Measurements from ENCODE around the gene OPRM1.
"Not testable (repeated sequence)": the region's sequence is repeated elsewhere in the genome, so short reads cannot be mapped to it uniquely, and the experiment has no call there.

OPRM1 gene

DNA sequence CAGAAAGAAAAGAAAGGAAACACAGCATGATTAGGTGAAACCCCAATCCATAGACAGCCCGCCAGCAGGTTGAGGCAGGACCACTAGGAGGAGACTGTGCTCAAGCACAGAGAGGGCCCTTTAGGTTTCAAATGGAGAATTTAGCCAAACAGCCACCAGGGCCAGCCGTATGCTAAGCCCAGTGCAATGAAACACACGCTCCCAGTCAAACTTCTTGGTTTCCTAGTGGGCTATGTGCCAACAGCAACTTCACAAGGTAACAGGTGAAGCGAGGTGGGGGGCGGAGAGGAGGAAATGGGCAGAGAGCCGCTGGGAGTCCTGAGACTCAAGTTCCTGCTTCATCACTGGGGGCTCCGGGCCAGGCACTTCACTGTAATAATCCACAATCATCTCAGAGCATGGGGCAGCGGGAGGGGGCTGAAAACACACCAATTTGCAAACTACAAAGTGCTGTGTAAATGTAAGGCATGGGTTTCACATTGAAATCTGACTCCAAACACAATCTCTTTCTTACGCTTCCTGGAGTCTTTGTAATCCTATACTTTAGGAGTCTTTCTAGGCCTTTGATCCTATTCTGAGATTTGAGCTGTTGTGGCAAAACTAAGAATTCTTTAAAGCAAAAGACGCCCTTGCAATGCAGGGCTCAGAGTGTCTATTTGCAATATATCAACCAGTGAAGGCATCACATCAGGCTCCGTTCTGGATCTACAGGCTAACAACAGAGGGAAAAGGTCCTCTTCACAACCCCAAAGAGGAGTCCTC lies 117.3 kb downstream of the OPRM1 start:
- peak; percentile 52 for DNase-seq

DNA sequence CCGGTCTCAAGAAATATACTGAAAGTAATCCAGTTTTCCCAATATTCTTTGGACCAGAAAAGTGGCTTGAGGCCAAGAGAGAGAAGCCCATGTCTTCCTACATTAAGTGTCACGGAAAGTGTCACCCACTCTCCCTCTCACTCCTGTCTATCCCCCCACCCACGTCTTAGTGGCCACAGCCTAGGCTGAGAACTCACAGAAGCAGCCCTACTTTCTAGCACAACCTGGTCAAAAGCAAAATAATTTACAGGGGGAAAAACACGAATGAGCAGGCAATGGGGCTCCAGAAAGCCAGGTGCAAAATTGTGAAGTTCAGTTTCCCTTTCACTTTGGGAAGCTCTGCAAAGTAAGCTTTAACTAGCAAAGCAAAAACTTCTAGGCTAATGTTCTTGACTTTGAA lies 118.0 kb downstream of the OPRM1 start:
- DNase-seq, result no peak

DNA sequence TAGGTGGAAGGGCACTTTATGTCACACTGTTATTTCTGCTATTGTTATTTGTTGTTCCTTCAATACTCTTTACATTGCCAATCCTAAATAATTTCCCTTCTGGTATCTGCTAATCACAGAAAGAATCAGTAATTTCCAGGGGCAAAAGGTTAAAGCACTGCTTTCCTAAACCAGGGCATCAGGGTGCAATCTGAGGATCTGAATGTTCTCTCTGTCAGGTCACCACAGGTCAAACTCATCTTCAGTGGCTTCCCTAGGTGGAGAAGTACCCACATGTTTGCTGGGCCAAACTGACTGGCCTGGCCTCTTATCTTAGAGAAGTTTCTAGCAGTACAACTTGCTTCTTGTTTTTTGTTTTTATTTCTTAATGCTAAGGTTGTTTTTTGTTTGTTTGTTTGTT lies 118.7 kb downstream of the OPRM1 start:
- DNase-seq, result no peak

DNA sequence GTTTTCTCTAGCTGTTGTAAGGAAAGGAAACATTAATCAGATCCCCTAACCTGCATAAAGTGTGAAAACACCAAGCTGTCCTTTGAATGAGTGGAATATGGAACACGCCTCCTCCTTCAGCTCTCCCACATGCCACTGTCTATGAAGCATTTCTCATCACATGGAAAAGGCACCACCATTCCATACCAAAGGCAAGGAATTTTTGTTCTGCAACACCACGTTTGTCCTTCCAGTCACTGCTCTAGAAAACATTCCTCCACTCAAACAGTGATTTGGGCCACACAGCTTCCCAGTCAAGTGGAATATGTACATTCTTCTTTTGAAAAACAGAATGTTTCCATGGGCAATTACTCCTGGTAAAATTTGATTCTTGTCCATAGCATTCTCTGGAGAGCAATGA lies 120.1 kb downstream of the OPRM1 start:
- no peak for DNase-seq

DNA sequence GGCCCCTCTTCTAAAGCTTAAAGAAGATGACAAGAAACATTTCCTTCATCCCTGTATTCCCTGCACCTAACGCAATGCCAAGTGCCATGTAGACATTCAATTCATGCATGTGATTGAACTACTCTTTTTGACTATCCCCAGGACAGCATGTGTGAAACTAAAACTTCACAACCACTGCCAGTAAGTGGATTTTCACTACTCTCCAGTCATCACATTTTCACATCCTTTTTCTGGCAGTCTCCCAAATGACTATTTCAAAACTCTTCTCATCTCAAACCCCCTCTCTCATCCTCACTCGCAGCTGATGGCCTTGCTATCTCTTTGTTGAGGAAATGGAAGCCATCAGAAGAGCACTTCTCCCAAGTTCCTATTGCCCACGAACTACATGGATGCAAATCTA lies 122.6 kb downstream of the OPRM1 start:
- DNase-seq, result no peak

DNA sequence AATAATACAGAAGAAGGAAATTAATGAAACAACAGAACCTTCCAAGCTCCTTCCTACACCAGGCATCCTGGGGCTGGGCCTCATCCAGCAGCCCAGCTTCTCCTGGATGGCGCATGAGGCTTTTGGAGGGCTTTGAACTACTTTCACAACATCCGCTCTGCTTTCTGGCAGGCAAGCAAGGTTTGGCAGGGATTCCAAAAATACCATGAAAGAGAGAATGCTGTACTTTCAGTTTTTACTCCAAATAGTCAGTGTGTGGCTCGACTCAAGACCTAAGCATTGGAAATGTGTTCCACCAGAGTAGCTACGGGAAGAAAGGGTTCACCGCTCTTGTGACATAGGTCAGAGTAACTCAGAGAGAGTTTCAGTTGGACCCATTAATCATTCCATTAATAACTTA lies 125.4 kb downstream of the OPRM1 start:
- DNase-seq, result no peak

DNA sequence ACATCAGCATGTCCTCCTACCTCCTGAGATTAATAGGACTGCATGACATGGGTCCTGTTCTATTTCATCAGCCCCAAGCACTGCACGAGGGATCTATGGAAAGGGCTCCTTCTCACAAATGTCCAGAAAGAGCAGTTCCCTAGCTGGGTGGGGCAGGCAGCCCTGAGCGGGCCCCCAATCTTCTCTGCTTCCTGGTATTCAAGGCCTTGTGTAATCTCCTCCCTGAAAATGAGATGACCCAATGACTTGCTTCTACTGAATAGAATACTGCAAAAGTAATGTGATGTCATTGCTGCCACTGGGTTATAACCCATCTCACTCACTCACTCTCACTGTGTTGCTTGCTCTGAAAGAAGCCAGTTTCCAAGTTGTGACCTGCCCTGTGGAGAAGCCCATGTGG lies 126.4 kb downstream of the OPRM1 start:
- DNase-seq, result no peak

DNA sequence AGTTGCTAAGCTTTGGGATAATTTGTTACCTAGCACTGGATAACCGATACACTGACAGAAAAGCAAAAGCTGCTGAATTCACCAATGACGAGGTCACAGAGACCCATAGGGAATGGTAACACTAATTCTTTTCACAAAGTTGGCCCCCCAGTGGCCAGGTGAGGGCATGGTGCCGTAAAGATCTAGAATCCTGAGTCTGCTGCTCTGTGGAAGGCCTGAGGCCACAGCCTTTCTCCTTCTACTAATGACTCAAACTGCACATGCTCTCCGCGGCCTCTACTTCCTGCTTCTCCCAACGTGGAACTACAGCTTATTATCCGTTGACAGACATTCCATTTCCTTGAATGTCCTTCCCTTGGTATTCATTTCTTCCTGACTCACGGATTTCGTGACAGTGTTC lies 127.1 kb downstream of the OPRM1 start:
- no peak for DNase-seq

DNA sequence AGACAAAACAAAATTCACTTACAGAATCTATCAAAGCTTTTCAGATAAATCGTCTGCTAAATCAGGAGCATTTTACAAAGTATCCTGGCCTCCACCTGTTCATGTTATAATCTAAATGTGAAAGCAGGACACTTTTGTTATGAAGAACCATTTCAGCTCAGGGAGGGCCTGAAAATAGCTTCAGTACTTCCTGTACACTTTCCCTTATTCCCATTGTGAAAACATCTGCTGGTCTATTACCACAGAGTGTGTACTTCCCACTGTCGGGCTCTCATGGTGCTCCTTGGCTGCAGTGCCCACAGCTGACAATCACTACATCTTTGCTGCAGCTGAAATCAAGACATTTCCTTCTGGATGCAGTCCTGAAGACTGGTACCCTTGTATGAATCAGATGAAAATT lies 128.1 kb downstream of the OPRM1 start:
- no peak for DNase-seq

DNA sequence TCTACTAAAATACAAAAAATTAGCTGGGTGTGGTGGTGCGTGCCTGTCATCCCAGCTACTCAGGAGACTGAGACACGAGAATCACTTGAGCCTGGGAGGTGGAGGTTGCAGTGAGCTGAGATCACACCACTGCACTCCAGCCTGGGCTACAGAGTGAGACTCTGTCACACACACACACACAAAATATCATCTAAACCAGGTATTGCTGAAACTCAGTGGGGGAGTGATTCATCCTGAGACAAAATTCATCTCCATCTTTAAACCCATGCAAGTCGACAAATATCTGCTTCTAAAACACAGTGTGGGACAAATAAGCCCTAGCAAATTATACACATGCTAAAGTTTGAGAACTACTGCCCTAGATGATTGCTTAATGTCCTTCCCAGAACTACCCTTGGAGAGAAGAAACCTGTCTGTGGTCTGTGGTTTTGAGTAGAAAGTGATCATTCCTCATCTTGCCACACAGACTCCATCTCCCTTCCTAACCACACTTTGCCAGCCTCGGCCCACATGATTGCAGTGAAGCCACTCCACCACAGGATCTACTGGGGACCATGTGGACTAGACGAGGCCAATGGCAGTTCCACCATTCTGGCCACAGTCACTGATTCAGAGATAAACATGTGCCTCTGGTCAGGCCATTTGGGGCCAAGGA lies 130.3 kb downstream of the OPRM1 start:
- DNase-seq, result no peak

DNA sequence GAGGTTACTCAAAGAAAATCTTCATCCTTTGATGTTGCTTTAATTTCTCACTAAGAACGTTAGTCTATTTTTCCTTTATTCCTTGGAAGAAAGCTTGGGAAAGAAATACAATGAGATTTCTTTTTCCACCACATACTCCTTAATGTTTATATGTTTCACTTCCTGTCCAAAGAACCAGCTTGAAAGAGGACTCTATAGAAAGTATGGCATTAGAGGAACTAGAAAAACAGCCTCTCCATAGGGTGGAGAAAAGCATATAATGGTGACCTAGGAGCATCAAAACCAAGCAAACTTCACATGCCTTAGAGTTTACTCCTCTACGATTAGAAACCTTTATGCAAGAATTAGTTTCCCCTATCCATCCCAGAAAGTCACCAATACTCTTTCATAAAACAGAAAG lies 131.1 kb downstream of the OPRM1 start:
- no peak for DNase-seq

DNA sequence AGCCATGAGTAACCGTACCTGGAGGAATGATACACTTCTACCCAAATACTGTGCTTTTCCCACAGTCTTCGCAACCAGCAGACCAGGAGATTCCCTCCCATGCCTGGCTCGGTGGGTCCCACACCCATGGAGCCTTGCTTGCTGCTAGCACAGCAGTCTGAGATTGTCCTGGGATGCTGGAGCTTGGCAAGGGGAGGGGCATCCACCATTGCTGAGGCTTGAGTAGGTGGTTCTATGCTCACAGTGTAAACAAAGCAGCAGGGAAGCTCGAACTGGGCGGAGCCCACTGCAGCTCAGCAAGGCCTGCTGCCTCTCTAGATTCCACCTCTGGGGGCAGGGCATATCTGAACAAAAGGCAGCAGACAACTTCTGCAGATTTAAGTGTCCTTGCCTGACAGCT lies 133.4 kb downstream of the OPRM1 start:
- DNase-seq, result not testable (repeated sequence)

DNA sequence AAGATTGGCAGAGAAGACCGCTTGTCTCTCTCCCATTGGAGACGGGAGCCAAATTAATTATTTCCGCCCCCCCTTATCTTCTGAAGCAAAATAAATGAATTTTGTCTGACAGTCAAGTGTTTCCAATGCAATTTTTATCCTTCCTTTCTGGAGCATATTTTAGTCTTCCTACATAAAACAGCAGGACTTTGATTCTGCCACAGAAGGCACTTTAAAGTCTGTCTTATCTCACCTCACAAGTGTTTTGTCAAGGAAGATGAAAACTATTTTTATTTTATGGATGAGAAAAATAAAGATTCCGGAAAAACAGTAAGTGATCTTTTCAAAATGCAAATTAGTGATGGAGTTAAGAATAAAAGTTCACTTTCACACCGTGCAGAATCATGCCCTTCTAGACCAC lies 140.4 kb downstream of the OPRM1 start:
- no peak for DNase-seq

DNA sequence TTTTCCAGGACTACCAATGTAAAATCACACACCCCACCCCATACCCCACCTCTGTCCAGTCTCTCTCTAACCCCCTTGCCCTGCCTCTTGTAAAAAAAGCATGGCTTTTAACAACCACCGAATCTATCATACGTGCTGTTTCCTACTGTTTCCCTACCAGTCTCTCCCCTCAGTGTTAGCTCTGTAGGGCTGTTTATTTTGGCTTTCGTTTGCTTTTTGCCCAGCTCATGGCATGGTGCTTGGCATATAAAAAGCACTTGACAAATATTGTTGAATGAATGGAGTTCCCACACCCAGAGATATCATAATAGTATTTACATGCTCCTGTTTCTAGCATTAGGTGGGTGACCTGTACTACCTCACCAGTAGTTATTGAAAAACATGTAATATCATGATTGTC lies 148.2 kb downstream of the OPRM1 start:
- DNase-seq, result no peak

DNA sequence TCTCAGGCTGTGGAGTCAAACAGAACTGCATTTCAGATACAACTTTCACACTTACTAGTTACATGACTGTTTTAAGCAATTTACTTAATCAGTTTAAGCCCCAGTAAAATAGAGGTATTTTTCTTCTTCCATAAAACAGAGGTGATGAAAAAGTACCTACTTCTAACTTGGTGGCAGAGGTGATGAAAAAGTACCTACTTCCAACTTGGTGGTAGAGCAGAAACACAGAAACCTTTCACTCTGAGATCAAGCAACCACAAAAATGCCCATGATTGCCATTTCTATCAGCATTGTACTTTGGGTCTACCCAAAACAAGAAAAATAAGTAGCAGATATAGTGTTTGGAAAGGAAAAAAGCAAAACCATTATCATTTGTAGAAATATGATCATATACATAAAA lies 148.7 kb downstream of the OPRM1 start:
- no peak for DNase-seq

DNA sequence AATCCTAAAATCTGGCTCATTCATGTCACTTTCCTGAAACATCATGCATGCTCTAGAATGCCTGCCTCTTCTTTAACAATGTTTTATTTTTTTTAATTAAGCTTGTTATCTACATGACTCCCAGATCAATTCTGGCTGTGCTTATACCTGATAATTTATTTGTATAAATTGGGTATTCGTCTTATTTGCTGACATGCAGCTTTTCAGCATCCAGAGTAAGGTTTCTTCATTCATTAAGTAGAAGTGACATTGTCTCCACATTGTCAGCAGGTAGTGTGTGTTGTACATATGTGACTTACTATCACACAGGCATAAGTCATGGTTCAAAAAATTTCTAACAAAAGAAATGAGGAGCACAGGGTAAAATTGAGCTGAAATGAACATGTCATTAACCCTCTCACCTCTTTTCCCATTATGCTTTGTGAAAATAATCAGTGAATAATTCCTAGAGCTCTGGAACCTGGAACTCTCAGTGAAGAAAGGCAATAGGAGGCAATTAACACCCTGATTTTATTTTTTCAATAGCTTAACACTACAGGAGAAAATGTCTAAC lies 157.4 kb downstream of the OPRM1 start:
- no peak for DNase-seq

DNA sequence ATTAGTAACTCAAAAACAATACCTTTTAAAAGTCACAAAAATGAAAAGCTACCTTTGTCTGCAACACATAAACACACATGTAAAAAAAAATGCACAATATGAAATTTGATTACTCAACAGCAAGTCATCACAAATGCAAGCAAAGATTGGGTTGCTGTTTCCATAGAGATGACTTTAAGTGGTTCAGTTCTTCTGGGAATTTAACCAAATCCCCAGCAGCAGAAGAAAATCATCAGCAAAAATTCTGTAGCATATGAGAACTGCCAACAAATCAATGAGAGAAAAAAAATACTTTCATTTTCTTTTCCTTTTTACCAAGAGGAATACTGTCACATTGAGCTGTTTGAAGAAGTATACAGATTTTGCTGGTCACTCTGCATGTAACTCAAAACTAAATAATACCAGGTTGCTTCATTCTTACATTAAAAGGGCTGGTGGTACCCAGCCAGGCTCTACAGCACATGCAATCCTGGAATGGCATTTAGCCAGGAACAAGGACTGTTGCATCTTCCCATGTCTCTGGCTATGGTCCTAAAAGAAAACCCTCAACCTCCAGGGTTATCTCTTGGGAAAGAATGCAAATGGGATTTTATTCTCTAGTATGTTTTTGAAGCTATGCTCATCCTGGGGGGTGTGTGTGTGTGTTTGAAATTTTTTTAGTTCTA lies 158.3 kb downstream of the OPRM1 start:
- no peak for DNase-seq

DNA sequence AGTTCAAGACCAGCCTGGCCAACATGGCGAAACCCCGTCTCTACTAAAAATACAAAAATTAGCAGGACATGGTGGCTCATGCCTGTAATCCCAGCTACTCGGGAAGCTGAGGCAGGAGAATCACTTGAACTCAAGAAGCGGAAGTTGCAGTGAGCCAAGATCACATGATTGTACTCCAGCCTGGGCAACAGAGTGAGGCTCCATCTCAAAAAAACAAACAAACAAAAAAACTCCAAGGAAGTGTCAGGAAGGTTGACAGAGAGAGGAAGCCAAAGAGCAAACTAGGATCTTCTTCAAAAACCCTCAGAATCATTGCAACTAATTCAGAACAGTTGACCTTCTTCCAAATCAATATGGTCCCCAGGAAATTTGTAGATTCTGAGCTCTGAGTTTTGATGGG lies 162.6 kb downstream of the OPRM1 start:
- not testable (repeated sequence) for DNase-seq

DNA sequence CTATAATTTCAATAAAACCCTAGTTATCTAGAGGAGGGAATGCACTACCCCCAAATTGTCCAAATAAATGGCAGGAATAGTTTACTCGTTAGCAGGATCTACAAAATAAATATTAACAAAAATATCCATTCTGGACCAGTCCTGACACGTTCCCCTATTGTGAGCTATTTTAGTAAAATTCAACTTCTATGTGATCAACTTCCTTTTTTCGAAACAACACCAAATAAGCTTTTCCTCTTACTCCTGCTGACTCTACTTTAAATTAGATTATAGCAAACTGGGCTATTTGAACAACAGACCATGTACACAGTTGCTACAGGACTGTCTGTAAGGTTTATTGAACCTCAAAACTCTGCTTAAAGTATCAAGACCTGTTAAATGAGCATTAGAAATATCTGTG lies 163.3 kb downstream of the OPRM1 start:
- no peak for DNase-seq

DNA sequence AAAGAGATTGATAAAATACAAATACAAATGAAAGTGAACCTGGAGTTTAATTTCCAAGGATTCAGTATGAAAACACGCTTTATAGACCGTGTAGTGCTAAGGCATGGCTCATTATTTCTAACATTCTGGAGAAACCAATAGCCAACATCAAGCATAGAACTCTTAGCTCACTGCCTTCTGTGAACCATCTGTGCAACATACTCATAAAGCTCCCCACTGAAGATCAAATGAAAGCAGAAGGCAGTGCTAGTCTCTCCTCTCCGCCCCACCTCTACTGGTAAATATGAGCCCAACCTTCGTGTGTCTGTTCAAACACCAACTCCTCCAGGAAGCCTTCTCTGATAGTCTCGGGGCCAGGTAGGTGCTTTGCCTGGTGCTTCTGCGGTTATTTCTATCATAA lies 163.9 kb downstream of the OPRM1 start:
- no peak for DNase-seq

DNA sequence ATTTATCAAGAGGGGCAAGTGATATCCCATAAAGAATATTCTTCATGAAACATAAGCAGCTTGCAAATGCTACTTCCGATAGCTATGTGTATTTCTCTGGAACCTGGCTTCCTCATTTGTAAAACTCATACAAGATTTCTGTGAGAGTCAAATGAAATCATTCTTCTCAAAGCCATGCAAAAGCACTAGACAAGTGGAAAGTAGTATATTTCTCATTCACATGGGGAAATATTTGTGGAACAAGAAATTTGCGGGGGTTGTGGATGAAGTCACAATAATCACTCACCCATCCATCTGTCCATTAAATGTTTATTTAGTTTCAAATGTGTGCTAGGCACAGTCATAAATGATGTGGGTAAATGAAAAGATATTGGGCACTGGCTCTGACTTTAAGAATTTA lies 167.1 kb downstream of the OPRM1 start:
- DNase-seq, result no peak

DNA sequence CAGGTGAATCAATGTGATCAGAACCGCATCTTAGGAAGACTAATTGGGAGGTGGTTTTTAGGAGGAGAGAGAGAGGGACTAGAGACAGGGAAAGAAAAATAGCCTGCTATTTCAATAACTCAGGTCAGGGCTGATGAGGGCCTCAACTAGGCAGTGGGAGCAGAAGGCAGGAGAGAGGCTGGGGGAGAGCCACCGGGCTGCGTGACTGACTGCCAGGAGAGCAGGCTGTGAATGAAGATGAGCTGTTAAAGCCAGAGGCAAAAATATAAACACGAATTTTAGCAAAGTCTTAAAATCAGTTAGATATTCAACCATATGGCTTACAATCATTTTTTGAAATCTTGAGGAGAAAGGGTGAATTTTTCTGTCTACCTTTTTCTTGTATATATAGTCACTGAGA lies 168.0 kb downstream of the OPRM1 start:
- no peak for DNase-seq

DNA sequence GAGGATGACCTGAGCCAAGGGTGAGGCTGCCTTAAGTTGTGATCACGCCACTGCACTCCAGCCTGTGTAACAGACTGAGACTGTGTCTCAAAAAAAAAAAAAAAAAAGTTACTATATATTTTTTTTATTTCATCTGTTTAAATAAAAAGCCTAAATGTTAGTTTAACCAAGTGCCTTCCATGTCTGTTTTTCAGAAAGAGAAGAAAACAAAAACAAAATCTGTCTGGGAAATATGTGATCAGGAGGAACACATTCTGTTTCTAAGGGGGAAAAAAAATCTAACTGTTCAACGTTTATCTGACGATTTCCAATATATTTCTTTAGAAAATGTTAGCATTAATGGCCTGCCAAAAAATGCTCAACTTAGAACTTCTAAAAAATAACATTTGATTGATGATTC lies 170.5 kb downstream of the OPRM1 start:
- no peak for DNase-seq

DNA sequence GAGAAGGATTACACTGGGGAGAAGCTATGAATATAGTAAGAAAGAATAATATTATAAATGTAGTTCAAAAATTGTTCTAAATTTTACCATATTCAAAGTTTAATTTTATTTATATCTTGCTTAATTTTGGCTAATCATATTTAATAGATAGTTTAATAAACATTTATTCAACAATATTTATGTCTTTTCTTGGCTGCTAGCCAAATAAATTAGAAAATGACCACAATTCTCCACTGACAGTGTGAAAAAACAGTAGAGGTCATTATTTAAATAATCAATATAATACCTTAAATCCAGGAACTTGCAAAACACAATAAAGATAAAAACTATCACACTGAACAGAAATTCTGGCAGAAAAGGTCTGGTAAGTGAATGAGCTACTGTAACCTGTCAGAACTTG lies 171.6 kb downstream of the OPRM1 start:
- DNase-seq, result no peak
